ENCODE results near the gene ARHGAP8. TPM values are rescaled to one million over a fixed set of nuclear protein-coding genes. Genes with fewer than 3 reads are reported as not detected.

Gene ARHGAP8
- polyA plus RNA-seq, 10 donors: 0.78 to 2.4 (median 1.2) TPM

GRCh38 chr22:44724859-44725258, 27.5 kb upstream of the ARHGAP8 start:
- no peak for DNase-seq

DNA sequence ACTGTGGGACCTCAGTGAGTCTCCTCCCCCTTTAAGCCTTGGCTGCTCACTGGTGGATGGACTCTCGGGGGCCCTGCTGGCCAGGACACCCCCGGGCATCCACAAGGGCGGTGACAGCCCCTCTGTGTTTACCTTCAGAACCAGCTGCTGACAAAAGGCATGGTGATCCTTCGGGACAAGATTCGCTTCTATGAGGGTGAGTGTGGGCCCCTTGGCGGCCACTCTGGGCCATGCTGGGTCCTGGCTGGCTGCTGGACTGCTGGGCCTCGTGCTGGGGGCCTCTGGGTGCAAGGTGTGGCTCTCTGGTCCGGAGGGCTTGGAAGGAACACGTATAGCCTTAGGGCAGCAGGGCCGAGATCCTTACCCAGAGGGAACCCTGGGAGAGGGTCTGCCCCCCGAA, 25.9 kb upstream of the ARHGAP8 start:
- DNase-seq: no peak

- DNase-seq: no peak
These were observed 25.2 kb upstream of the ARHGAP8 start for GRCh38 chr22:44727148-44727547.

DNA sequence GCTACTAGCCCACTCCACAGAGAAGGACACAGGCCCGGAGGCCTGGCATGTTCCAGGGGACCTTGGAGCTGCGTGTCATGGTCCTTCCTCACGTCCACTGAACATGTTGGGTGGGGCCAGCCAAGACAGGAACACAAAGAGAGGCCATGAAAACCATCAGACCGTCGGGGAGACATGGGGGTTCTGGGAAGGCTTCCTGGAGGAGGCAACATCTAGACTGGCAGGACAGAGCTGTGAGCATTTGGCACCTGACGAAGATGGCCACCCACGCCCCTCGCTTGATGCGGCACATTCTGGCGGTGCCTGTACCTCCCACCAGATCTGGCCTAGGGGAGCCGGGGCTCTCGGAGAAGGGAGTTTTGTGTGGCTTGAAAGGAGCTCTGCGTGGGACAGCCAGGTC, 24.7 kb upstream of the ARHGAP8 start:
- no peak for DNase-seq

DNA sequence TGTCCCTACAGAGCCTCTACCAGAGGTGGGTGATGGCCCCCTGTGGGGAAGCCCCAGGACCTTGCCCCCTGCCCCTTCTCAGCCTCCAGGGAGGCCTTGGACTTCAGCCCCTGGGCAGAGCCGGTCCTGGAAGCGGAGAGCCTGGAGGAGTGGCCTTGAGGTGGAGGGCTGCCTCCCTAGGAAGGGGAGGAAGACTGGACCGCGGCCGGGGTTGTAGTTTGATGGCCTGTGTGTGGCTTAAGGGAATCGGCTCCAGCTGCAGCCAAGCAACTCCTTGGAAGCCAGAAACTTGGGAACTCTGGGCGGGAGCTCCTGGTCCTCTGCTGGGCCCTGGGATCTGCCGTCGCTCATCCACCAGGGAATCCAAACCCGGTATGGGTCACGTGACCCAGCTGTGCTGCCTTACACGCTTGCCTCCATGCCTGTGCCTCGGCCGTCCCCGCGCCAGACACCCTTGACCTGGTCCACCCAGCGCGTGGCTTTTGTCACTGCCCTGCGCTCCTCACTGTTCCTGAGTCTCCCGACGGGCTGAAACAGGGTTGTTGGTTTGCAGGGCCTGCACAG, 23.5 kb upstream of the ARHGAP8 start:
- DNase-seq: peak; percentile 47 to 93 (median 80)

DNA sequence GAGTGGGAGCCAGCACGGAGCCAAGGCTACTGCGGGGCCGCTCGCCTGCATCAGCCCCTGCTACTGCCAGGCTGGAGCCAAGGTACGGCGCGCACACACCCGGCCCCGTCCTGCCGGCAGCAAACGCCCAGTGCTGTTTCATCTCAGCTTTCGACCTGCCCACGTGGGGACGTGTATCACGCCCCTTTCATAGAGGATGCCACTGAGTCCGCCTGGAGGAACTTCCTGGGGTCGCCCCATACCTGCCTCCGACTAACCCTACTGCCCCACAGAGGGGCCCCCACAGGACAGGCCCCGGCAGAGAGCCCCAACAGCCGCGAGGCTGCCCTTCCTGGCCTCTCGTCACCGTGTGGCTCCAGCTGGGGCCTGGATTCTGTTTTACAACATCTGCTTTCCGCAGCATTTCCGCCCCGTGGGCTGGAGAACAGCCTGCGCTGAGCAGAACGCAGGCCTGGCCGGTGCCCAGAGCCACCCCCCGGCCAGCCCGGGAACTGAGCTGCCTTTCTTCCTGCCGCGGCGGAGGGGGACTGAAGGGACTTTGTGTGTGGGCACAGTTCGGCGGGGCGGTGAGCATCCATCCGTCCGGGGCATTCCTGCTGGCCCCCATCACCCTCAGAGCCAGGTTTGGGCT, 22.9 kb upstream of the ARHGAP8 start:
- peak; percentile 74 to 97 (median 90) for DNase-seq

DNA sequence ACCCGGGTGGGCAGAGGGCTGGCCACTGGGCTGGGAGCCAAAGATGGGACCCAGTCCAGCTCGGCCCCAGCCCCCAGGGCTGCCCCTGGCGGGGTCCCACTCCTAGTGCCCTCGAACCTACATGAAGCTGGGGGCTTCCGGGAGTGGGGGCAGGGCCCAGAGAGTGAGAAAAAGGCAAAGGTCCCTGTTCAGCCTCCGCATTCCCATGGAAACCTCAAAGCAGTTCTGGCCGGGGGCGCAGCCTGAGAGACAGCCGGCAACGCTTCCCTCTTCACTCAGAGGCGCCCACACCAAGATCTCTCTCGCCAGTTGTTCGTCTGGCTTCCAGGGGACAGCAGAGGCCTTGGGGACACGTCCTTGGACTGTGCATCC, 22.4 kb upstream of the ARHGAP8 start:
- DNase-seq: peak in 2 of 3 donors; percentile 55 to 83

GRCh38 chr22:44730490-44731356, 21.7 kb upstream of the ARHGAP8 start:
- no peak for DNase-seq

GRCh38 chr22:44731357-44731970, 20.9 kb upstream of the ARHGAP8 start:
- DNase-seq: no peak

DNA sequence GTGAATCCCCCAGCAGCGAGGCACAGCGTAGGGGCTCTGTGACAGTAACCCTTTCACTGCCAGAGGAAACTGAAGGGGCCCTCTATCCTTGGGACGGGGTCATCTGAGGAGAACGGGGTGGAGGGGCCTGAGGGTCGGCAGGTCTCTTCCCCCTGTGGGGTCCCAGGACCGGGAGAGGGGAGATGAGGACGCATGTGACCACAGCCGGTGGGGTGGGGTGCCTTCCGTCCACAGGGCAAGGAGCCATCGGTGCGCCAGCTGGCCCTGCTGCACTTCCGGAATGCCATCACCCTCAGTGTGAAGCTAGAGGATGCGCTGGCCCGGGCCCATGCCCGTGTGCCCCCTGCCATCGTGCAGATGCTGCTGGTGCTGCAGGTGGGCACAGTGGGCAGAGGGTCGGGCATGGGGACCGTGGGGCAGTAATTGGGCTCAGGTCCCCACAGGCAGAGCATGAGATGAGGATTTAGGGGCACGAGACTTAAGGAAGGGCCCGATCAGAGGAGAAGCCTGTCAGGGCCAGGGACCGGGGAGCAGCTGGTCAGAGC, 20.3 kb upstream of the ARHGAP8 start:
- no peak for DNase-seq

GRCh38 chr22:44732661-44733060, 19.7 kb upstream of the ARHGAP8 start:
- no peak for DNase-seq

- no peak for DNase-seq
These were observed 18.8 kb upstream of the ARHGAP8 start for GRCh38 chr22:44733426-44734106.

- DNase-seq: no peak
These were observed 18.1 kb upstream of the ARHGAP8 start for GRCh38 chr22:44734278-44734677.

GRCh38 chr22:44734801-44735517, 17.4 kb upstream of the ARHGAP8 start:
- no peak for DNase-seq

- peak; percentile 34 to 82 (median 73) for DNase-seq
These were observed 16.6 kb upstream of the ARHGAP8 start for GRCh38 chr22:44735518-44736428.

GRCh38 chr22:44736581-44737405, 15.6 kb upstream of the ARHGAP8 start:
- DNase-seq: no peak

DNA sequence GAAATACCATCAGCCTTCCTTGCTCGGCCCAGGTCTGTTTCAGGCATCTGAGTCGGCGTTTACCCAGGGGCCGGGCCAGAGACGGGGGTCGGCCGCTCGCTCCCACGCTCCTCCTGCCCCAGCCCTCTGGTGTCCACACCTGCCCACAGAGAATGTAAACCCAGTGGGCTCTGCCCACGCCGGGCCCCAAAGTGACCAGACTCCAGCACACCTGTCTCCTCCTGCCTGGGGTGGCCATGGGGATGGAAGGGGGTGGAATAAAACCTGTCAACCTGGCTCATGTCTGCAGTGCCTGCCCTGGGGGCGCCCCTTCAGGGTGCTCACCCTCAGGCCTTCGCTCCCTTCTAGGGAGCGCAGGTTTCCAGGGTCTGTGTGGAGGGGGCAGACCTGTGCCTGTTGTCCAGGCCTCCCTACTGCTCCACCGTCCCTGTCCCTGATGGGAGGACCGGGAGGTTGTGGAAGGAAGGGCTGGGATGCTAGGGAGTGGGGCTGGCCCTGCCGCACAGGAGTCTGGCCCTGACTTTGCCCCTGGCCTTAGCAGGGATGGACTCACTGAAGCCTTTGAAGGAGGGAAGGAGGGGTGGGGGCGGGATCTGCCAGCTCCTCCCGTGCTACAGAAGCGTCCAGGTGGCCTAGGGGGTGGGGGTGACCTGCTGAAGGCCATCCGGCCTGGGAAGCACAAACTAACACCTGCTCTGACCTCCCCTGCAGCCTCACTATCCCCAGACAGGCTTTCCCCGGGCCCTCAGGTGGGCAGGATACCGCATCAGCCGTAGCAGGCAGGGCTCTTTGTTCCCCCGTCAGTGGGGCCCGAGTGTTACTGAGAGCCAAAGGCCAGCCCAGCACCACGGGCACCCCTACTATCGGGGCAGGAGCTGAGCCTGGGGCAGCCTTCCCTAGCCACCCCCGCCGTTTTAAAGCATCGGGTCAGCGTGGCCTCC, 14.7 kb upstream of the ARHGAP8 start:
- no peak for DNase-seq

GRCh38 chr22:44738347-44738715, 14.0 kb upstream of the ARHGAP8 start:
- no peak for DNase-seq

Measured in muscle of back (tissue), 11 donors.